Keratinocyte (primary cell): ENCODE measurements around the gene ADORA2B. TPM values are rescaled to one million over a fixed set of nuclear protein-coding genes. Genes with fewer than 3 reads are reported as not detected.

Experiments used
- DNase-seq: peaks from one replicate; pipeline ENCODE4 v3.0.0-alpha.2; 2011; ENCODE audit warnings: low read depth, missing footprints, low spot score
- FAIRE-seq: peaks from 2 replicates; lab custom pipeline; 2011; peaks lifted over from hg19 to GRCh38; lab: Jason Lieb, UNC
- H2AFZ ChIP-seq: 2 replicates; pipeline ENCODE4 v1.6.0; 2012; ENCODE audit warnings: low read length, control low read depth, inconsistent platforms; ENCODE audit not compliant: control insufficient read depth
- H3K27ac ChIP-seq: 2 replicates; pipeline ENCODE4 v1.5.1; 2011; ENCODE audit warnings: low read length; ENCODE audit not compliant: control insufficient read depth, insufficient read depth
- H3K27me3 ChIP-seq: 3 replicates; pipeline ENCODE4 v1.6.0; 2011; ENCODE audit warnings: low read length; ENCODE audit not compliant: control insufficient read depth, insufficient read depth; ENCODE audit errors: extremely low read depth
- H3K36me3 ChIP-seq, 2 experiments: 2 replicates in 1 of 2; 3 replicates in 1 of 2; pipeline ENCODE4 v1.5.1; 2011; ENCODE audit warnings: low read length in 2 of 2, mild to moderate bottlenecking in 1 of 2; ENCODE audit not compliant: control insufficient read depth in 2 of 2, insufficient read depth in 2 of 2; ENCODE audit errors: extremely low read depth in 1 of 2
- H3K4me1 ChIP-seq: 3 replicates; pipeline ENCODE4 v1.5.1; 2011; ENCODE audit warnings: low read length; ENCODE audit not compliant: control insufficient read depth, insufficient read depth; ENCODE audit errors: extremely low read depth
- H3K4me2 ChIP-seq: 3 replicates; pipeline ENCODE4 v1.6.0; 2011; ENCODE audit warnings: low read depth, low read length; ENCODE audit not compliant: control insufficient read depth, insufficient read depth; ENCODE audit errors: extremely low read depth
- H3K4me3 ChIP-seq, 3 experiments: fragments of 200-600 bp in 1 of 3; sonication (generic) in 1 of 3; 2 replicates in 2 of 3; 3 replicates in 1 of 3; pipeline ENCODE4 v1.5.1; 2011 to 2016; ENCODE audit warnings: low read length in 3 of 3, mild to moderate bottlenecking in 3 of 3, control low read depth in 2 of 3, inconsistent platforms in 1 of 3, low read depth in 1 of 3, mixed read lengths in 1 of 3, mixed run types in 1 of 3, moderate library complexity in 1 of 3; ENCODE audit not compliant: control insufficient read depth in 2 of 3, insufficient read depth in 2 of 3; ENCODE audit errors: extremely low read depth in 1 of 3
- H3K79me2 ChIP-seq: 2 replicates; pipeline ENCODE4 v1.6.0; 2012; ENCODE audit warnings: low read length; ENCODE audit not compliant: control insufficient read depth, insufficient read depth
- H3K9ac ChIP-seq: 3 replicates; pipeline ENCODE4 v1.6.0; 2011; ENCODE audit warnings: low read length; ENCODE audit not compliant: control insufficient read depth, insufficient read depth; ENCODE audit errors: extremely low read depth
- H3K9me1 ChIP-seq: 3 replicates; pipeline ENCODE4 v1.6.0; 2011; ENCODE audit warnings: low read length; ENCODE audit not compliant: control insufficient read depth, insufficient read depth; ENCODE audit errors: extremely low read depth
- H3K9me3 ChIP-seq: 2 replicates; pipeline ENCODE4 v1.5.1; 2012; ENCODE audit warnings: low read depth, low read length; ENCODE audit not compliant: control insufficient read depth
- H4K20me1 ChIP-seq: 3 replicates; pipeline ENCODE4 v1.6.0; 2011; ENCODE audit warnings: low read length; ENCODE audit not compliant: control insufficient read depth, insufficient read depth; ENCODE audit errors: extremely low read depth
- EZH2 ChIP-seq: IDR thresholded peaks from one replicate; pipeline ENCODE4 v1.6.1; 2012; ENCODE audit warnings: inconsistent platforms, mild to moderate bottlenecking, low read length, moderate library complexity
- dilution Hi-C: fragments of 300-500 bp; cut with MboI; formaldehyde crosslinking; loops from one replicate; pipeline ENCODE4 v1.7.0; 2020; ENCODE audit warnings: low sequenced_read_pairs; ENCODE audit not compliant: extremely low pct_ligation_motif_present
- polyA plus RNA-seq, 5 experiments: library from polyadenylated mRNA; depleted of rRNA in 3 of 5; stranded (reverse) in 3 of 5; stranded (forward) in 1 of 5; unstranded in 1 of 5; fragments of >200 nt; gene quantifications; 1 replicate in 1 of 5; 2 replicates in 3 of 5; 3 replicates in 1 of 5; pipeline versions ENCODE4 v1.2.1 to v1.2.3, GENCODE V29; 2011 to 2012; ENCODE audit warnings: missing spikeins in 2 of 5, low read depth in 1 of 5, low replicate concordance in 1 of 5
- TF ChIP-seq, protein P1 (sequence below), 3 experiments: IDR thresholded peaks in 1 of 3; conservative IDR thresholded peaks in 1 of 3; optimal IDR thresholded peaks in 1 of 3; 2 replicates in 2 of 3; 3 replicates in 1 of 3; pipeline versions ENCODE3 to v1.5.1; 2011; ENCODE audit warnings: low read length in 3 of 3, mild to moderate bottlenecking in 3 of 3, moderate library complexity in 2 of 3, control low read depth in 1 of 3, inconsistent platforms in 1 of 3; ENCODE audit not compliant: insufficient read depth in 2 of 3; ENCODE audit errors: extremely low read depth in 1 of 3

The ADORA2B gene
- polyA plus RNA-seq, 1 donor (not counting 4 experiments of a cell fraction or from before 2014, with no cell fraction given), result 50.0 TPM

DNA sequence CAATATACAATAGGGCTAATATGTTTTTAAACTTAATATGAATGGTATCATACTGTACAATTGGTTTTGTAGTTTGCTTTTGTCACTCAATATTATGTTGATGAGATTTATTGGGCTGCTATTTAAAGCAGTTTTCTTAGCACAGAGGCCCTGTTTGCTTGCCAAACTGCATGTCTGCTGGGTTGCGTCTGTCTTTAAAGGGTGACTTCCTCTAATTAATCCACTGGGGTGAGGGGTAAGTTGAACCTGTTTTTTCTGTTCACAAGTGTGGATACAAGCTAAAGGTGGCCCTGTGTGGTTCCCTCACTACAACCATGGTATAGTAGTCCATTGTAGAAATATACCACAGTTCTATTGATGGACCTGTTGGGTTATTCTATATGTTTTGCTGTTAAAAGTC lies 74.4 kb downstream of the ADORA2B start:
- TF ChIP-seq, protein P1, sequence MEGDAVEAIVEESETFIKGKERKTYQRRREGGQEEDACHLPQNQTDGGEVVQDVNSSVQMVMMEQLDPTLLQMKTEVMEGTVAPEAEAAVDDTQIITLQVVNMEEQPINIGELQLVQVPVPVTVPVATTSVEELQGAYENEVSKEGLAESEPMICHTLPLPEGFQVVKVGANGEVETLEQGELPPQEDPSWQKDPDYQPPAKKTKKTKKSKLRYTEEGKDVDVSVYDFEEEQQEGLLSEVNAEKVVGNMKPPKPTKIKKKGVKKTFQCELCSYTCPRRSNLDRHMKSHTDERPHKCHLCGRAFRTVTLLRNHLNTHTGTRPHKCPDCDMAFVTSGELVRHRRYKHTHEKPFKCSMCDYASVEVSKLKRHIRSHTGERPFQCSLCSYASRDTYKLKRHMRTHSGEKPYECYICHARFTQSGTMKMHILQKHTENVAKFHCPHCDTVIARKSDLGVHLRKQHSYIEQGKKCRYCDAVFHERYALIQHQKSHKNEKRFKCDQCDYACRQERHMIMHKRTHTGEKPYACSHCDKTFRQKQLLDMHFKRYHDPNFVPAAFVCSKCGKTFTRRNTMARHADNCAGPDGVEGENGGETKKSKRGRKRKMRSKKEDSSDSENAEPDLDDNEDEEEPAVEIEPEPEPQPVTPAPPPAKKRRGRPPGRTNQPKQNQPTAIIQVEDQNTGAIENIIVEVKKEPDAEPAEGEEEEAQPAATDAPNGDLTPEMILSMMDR (optimal IDR thresholded peaks at IDR 0.05 in 1 of 3, IDR thresholded peaks at IDR 0.05 in 1 of 3, conservative IDR thresholded peaks at IDR 0.05 in 1 of 3; ENCODE audit: extremely low read depth in 1 of 3, insufficient read depth in 2 of 3, low read length in 3 of 3), result no peak
- no peak for TF ChIP-seq EZH2
- Histone ChIP-seq H3K27me3 (no peaks in the 10 kb centered on the region), H4K20me1 (no peaks in the 10 kb centered on the region), H3K4me3 (no peak overlapping the region), H3K9me1 (no peaks in the 10 kb centered on the region), H3K9ac (no peak overlapping the region), H3K36me3 (peaks cover 8 to 12% of the 10 kb centered on the region in 2 experiments), H3K79me2 (peaks cover 74% of the 10 kb centered on the region), H3K9me3 (no peaks in the 10 kb centered on the region), H3K27ac (no peak overlapping the region), H3K4me1 (peaks cover 3% of the 10 kb centered on the region), H2AFZ (no peak overlapping the region), H3K4me2 (no peak overlapping the region)
- dilution Hi-C loops, result no loop called here
- DNase-seq (no peak), FAIRE-seq (no peak)

- H3K9ac ChIP-seq, result no peak overlapping the region
- no peak overlapping the region for H2AFZ ChIP-seq
- no peak for TF ChIP-seq EZH2
- TF ChIP-seq, protein P1 (optimal IDR thresholded peaks at IDR 0.05 in 1 of 3, IDR thresholded peaks at IDR 0.05 in 1 of 3, conservative IDR thresholded peaks at IDR 0.05 in 1 of 3; ENCODE audit: extremely low read depth in 1 of 3, insufficient read depth in 2 of 3, low read length in 3 of 3), result no peak
- H3K9me1 ChIP-seq, result no peaks in the 10 kb centered on the region
- peaks cover 22% of the 10 kb centered on the region for H3K4me1 ChIP-seq
- peaks cover 30 to 34% of the 10 kb centered on the region in 2 experiments for H3K36me3 ChIP-seq
- dilution Hi-C loops, result no loop called here
- FAIRE-seq, result no peak
- no peaks in the 10 kb centered on the region for H3K27me3 ChIP-seq
- H3K79me2 ChIP-seq, result peaks cover 36% of the 10 kb centered on the region
- no peaks in the 10 kb centered on the region for H3K9me3 ChIP-seq
- H3K27ac ChIP-seq, result no peak overlapping the region
- no peak overlapping the region for H3K4me2 ChIP-seq
- H4K20me1 ChIP-seq, result no peaks in the 10 kb centered on the region
- no peak overlapping the region for H3K4me3 ChIP-seq
- no peak for DNase-seq
Measured at GRCh38 chr17:16023881-16024280, 79.0 kb downstream of the ADORA2B start.
